Spinal cord (tissue), 10 donors: Measurements from ENCODE around the gene ZNF585A. TPM values are rescaled to one million over a fixed set of nuclear protein-coding genes. Genes with fewer than 3 reads are reported as not detected.
A peak's percentile ranks its signal among the peaks of the same experiment; 100 is the strongest.
"Not testable (repeated sequence)": the region's sequence is repeated elsewhere in the genome, so short reads cannot be mapped to it uniquely, and the experiment has no call there.

ENCODE experiments used
- DNase-seq, 6 donors: peaks; one replicate each; pipeline versions ENCODE4 v3.0.0 to v3.0.0-alpha.2; 2013 to 2015; ENCODE audit warnings: low spot score in 6 of 6, low read depth in 4 of 6
- H3K27ac ChIP-seq: one replicate; pipeline ENCODE4 v1.5.1; 2013; ENCODE audit warnings: low read depth, low read length, control low read depth
- H3K27me3 ChIP-seq: one replicate; pipeline ENCODE4 v1.6.1; 2013; ENCODE audit warnings: low read length; ENCODE audit not compliant: control insufficient read depth, insufficient read depth
- H3K36me3 ChIP-seq: one replicate; pipeline ENCODE4 v1.6.1; 2013; ENCODE audit warnings: low read length; ENCODE audit not compliant: control insufficient read depth, insufficient read depth
- H3K4me1 ChIP-seq: one replicate; pipeline ENCODE4 v1.6.1; 2013; ENCODE audit warnings: low read length; ENCODE audit not compliant: control insufficient read depth, insufficient read depth
- H3K4me3 ChIP-seq: one replicate; pipeline ENCODE4 v1.5.1; 2013; ENCODE audit warnings: low read depth, low read length, control low read depth
- H3K9me3 ChIP-seq: one replicate; pipeline ENCODE4 v1.6.1; 2013; ENCODE audit warnings: low read length; ENCODE audit not compliant: control insufficient read depth, insufficient read depth
- WGBS: methylation state at CpG from one replicate; pipeline ENCODE4 v1.1.5; 2013; ENCODE audit warnings: missing lambda C conversion rate; ENCODE audit not compliant: insufficient coverage; 5-methylcytosine and 5-hydroxymethylcytosine counted together
- long read RNA-seq, 4 donors: transcript quantifications; one replicate each; lab custom pipeline, GENCODE V29; 2026
- polyA plus RNA-seq, 2 donors: library from polyadenylated mRNA; unstranded; fragments of 120-200 nt; gene quantifications; one replicate each; pipeline ENCODE4 v1.2.1, GENCODE V29; 2013; ENCODE audit not compliant: insufficient read length in 2 of 2
- total RNA-seq, 2 donors: library from RNA; depleted of rRNA in 1 of 2; stranded (reverse); fragments of 120-200 nt in 1 of 2; fragments of >200 nt in 1 of 2; gene quantifications; one replicate each; pipeline versions ENCODE4 v1.2.3 to v1.2.4, GENCODE V29; 2013 to 2014
- donor health status: healthy.

ZNF585A gene
- 10 to 100 TPM; 13.2 to 22.0 TPM for total RNA-seq
- 10 to 100 TPM; 12.3 to 13.7 TPM for polyA plus RNA-seq
- long read RNA-seq, donor 1, full-length matches to known transcripts = 8 of 8 reads
- long read RNA-seq, donor 1, partial matches to known transcripts = 0 of 8 reads
- long read RNA-seq, donor 1, other reads (novel, unspliced or antisense) = 0 of 8 reads
- long read RNA-seq, donor 2, full-length matches to known transcripts = 4 of 4 reads
- long read RNA-seq, donor 2, partial matches to known transcripts = 0 of 4 reads
- long read RNA-seq, donor 2, other reads (novel, unspliced or antisense) = 0 of 4 reads
- long read RNA-seq, donor 3 = 0 reads
- long read RNA-seq, donor 4, full-length matches to known transcripts = 40 of 40 reads
- long read RNA-seq, donor 4, partial matches to known transcripts = 0 of 40 reads
- long read RNA-seq, donor 4, other reads (novel, unspliced or antisense) = 0 of 40 reads

DNA sequence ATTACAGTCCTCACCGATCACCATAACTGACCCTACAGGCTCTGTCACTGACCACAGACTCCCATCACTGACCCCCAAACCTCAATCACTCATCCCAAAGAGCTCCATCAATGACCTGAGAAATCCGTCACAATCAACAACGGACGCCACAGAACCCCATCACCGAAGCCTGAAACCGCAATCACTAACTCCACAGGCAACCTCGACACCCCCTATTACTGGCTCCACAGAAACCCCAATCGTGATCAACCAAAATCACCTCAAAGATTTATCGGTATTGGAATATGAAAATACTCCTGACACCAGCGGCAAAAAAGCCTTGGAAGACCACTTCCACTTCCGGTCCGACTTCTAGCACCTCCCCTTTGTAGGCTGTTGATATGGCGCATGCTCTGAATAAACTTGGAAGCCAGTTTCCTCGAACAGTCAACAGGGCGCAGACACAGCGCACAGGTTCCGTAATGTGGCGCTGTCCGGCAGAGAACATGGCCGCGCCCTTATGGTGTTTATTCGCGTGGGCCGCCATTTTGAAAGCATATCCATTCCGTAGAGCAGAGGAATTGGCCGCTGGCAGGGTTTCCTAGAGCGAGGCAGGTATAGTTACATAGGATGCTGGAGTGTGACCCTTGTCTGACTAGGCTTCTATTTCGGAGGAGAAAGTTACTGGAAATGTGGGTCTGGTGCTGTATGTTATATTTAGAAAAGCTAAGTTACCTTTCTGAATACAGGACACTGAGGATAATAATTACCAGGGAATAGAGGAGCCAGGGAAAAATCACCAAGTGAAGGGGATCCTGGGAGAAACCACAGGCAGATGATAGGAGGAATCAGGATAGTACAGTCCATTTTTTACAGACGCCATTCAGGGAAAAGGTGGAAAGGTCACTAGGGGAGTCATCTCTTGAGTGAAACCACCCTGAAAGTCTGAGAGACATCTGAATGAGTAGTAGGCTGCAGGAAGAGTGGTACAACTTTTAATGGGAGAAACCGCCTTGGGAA is at the start of gene ZNF585A:
TSS of gene ZNF585A (minus strand) at position 328 of the 999 bp plus-strand sequence. CDS start 2,785 bp downstream, outside the sequence.
- peak within 1 kb of the TSS; percentile 45 for H3K27ac ChIP-seq
- WGBS = 4% methylated on average over 29 of the region's 30 CpGs
- H3K9me3 ChIP-seq = no peaks in the 10 kb centered on the region
- peak; percentile 83 to 99 (median 92) for DNase-seq
- H3K4me1 ChIP-seq = peaks cover 4% of the 10 kb centered on the region
- H3K4me3 ChIP-seq = peak within 1 kb of the TSS; percentile 68
- H3K27me3 ChIP-seq = no peaks in the 10 kb centered on the region
- peaks cover 7% of the 10 kb centered on the region for H3K36me3 ChIP-seq

DNA sequence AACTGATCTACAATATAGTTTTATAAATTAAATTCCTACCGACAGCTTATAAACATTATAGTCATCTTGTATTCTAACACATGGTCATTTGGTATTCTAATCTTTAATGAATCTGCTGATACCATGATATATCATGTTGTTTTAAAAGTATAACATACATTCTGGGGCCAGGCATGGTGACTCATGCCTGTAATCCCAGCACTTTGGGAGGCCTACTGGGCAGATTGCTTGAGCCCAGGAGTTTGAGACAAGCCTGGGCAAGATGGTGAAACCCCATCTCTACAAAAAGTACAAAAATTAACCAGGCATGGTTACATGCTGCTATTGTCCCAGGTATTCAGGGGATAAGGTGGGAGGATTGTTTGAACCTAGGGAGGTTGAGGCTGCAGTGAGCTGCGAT is 48.6 kb upstream of the ZNF585A start:
- DNase-seq = no peak
- Histone ChIP-seq H3K4me1 (peaks cover 7% of the 10 kb centered on the region), H3K9me3 (no peaks in the 10 kb centered on the region), H3K27ac (no peak overlapping the region), H3K36me3 (peaks cover 19% of the 10 kb centered on the region), H3K4me3 (no peak overlapping the region), H3K27me3 (no peaks in the 10 kb centered on the region)
- WGBS = no CpG with 5 or more reads among the region's 2 CpGs

DNA sequence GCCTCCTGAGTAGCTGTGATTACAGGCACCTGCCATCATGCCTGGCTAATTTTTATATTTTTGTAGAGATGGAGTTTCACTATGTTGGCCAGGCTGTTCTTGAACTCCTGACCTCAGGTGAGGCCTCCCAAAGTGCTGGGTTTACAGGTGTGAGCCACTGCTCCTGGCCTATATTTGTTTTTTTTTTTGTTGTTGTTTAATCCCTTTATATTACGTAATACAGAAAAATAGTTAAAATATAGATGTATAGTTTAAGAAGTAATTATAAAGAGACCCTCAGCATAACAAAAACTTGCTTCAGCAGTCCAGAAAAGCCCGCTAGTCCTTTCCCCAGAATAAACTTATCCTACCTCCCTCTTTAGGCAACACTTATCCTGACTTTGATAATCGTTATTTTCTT is 47.9 kb upstream of the ZNF585A start:
- H3K27me3 ChIP-seq = no peaks in the 10 kb centered on the region
- no CpG with 5 or more reads among the region's 3 CpGs for WGBS
- peaks cover 7% of the 10 kb centered on the region for H3K4me1 ChIP-seq
- H3K9me3 ChIP-seq = no peaks in the 10 kb centered on the region
- no peak for DNase-seq
- H3K27ac ChIP-seq = no peak overlapping the region
- peaks cover 15% of the 10 kb centered on the region for H3K36me3 ChIP-seq
- H3K4me3 ChIP-seq = no peak overlapping the region

DNA sequence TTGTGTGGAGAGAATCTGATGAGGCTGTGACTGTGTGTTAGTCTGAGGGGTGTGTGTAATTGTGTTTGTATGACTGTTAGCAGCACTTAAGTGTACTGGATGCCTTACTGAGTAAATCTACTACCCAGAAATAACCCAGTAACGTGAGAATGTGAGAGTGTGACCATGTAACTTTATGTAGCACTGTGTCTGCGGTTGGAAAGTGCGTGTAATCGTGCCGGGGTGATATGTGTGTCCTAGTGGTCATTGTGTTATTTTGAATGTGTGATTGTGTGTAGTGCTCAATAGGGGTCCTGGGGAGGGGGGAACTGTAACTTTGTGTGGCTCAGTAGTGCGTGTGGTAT is 46.1 kb upstream of the ZNF585A start:
- Histone ChIP-seq H3K27me3 (no peaks in the 10 kb centered on the region), H3K36me3 (peaks cover 7% of the 10 kb centered on the region), H3K27ac (peak overlapping the region; percentile 96), H3K4me3 (peak overlapping the region; percentile 92), H3K4me1 (peaks cover 7% of the 10 kb centered on the region), H3K9me3 (no peaks in the 10 kb centered on the region)
- 24% methylated on average over 6 of the region's 6 CpGs for WGBS
- no peak for DNase-seq

DNA sequence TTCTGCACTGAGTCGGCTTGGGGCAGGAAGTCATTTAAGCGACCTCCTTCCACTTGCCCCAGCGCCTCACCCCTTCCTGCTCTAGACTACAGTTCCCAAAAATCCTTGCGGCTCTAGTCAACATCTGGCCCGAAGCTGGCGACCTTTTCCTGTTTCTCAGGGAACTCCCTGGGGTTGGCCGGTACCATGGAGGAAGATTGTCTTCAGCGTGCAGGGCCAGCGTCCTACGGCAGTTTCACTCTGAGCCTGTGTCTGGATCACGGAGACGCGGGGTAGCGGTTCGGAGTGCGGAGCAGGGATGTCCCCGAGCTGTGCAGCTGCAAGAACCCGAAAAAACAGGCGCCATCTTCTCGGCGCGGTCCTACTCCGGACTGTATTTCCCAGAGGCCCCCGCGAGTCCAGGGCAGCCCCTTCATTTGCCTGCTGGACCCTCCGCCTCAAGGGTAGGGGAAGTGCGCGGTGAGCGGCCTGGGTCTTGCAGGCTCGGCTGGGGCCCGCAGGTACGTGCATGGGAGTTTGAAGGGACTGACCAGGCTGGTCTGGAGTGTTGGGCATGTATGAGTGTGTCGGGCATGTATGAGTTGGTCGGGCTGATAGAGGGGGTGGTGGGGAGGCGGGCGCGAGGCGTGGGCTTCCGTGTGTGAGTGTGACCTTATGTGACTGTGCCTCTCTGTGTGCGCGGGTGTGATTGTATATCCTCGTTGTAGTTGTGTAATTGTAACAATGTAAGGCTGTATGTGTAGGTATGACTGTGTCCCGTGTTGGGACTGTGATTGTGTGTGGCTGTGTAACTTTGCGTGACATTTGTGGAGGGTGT is 45.5 kb upstream of the ZNF585A start, which contains the start of gene ZNF383:
TSS of gene ZNF383 (plus strand) at position 440 of the 817 bp plus-strand sequence. CDS start 12,240 bp downstream, outside the sequence.
- Histone ChIP-seq H3K4me3 (peak within 1 kb of the TSS; percentile 92), H3K27ac (peak within 1 kb of the TSS; percentile 96), H3K27me3 (no peaks in the 10 kb centered on the region), H3K9me3 (no peaks in the 10 kb centered on the region), H3K36me3 (peaks cover 7% of the 10 kb centered on the region), H3K4me1 (peaks cover 7% of the 10 kb centered on the region)
- under 1% methylated on average over 44 of the region's 44 CpGs for WGBS
- peak; percentile 82 to 98 (median 94) for DNase-seq

GRCh38 chr19:37217480-37217774 is 44.9 kb upstream of the ZNF585A start:
- H3K36me3 ChIP-seq = peaks cover 6% of the 10 kb centered on the region
- H3K9me3 ChIP-seq = no peaks in the 10 kb centered on the region
- DNase-seq = no peak
- peak overlapping the region; percentile 96 for H3K27ac ChIP-seq
- peaks cover 7% of the 10 kb centered on the region for H3K4me1 ChIP-seq
- H3K27me3 ChIP-seq = no peaks in the 10 kb centered on the region
- 0% methylated on average over 6 of the region's 7 CpGs for WGBS
- H3K4me3 ChIP-seq = peak overlapping the region; percentile 92

DNA sequence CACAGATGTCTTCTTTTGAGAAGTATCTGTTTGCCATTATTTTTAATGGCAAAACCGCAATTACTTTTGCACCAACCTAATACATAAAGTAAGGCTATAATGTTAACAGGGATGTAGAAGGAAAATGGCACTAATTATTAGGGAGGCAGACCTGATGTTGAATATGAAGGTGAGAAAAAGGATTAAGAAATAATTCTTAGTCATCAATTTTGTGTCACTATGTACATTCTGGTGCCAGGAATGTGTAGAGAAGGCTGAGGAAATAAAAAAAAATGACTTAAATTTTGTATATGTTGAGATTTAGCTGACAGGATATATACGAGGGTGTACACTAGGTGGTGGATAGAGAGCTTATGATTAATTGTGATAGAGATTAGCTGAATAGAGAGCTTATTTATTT is 25.3 kb upstream of the ZNF585A start:
- H3K36me3 ChIP-seq = peaks cover 31% of the 10 kb centered on the region
- WGBS = no CpG with 5 or more reads among the region's 2 CpGs
- no peak overlapping the region for H3K4me3 ChIP-seq
- no peaks in the 10 kb centered on the region for H3K27me3 ChIP-seq
- H3K4me1 ChIP-seq = no peaks in the 10 kb centered on the region
- DNase-seq = no peak
- no peaks in the 10 kb centered on the region for H3K9me3 ChIP-seq
- no peak overlapping the region for H3K27ac ChIP-seq

DNA sequence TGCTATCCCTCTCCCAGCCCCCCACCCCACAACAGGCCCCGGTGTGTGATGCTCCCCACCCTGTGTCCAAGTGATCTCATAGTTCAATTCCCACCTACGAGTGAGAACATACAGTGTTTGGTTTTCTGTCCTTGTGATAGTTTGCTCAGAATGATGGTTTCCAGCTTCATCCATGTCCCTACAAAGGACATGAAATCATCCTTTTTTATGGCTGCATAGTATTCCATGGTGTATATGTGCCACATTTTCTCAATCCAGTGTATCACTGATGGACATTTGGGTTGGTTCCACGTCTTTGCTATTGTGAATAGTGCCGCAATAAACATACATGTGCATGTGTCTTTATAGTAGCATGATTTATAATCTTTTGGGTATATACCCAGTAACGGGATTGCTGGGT is 24.6 kb upstream of the ZNF585A start:
- not testable (repeated sequence) for H3K27ac ChIP-seq, H3K9me3 ChIP-seq, H3K4me3 ChIP-seq, DNase-seq, H3K27me3 ChIP-seq, H3K4me1 ChIP-seq
- no CpG with 5 or more reads among the region's 5 CpGs for WGBS
- H3K36me3 ChIP-seq = peaks cover 33% of the 10 kb centered on the region

- no CpG with 5 or more reads among the region's 4 CpGs for WGBS
Measured at GRCh38 chr19:37195248-37195647, 22.8 kb upstream of the ZNF585A start.

More at GRCh38 chr19:37195248-37195647, 22.8 kb upstream of the ZNF585A start:
- not testable (repeated sequence) for H3K9me3 ChIP-seq, H3K27me3 ChIP-seq, H3K27ac ChIP-seq, H3K4me1 ChIP-seq, H3K4me3 ChIP-seq, DNase-seq
- peaks cover 38% of the 10 kb centered on the region for H3K36me3 ChIP-seq
